ENCODE results near the gene ACE.

- TF ChIP-seq EZH2phosphoT487 (IDR thresholded peaks at IDR 0.05) (no peak), CTCF (IDR thresholded peaks at IDR 0.05) (no peak)
These were observed 26.5 kb downstream of the ACE start for GRCh38 chr17:63503341-63503705.

All from neural progenitor cell (in vitro differentiated cells).